T-helper 22 cell (primary cell): ENCODE data around the gene PRDX5.

Experiments
- DNase-seq: peaks from one replicate; pipeline ENCODE4 v3.0.0-alpha.2; 2020; ENCODE audit warnings: low read depth

The PRDX5 gene

GRCh38 chr11:64290352-64291261 is 27.3 kb upstream of the PRDX5 start:
- no peak for DNase-seq

- DNase-seq, result no peak
Observed at GRCh38 chr11:64291262-64291751, 26.6 kb upstream of the PRDX5 start, which contains the start of gene KCNK4. TSS of gene KCNK4 (plus strand) at chr11:64291302. CDS start at chr11:64293019, 1,717 bp downstream.

- no peak for DNase-seq
Observed at GRCh38 chr11:64291752-64292459, 26.0 kb upstream of the PRDX5 start.

GRCh38 chr11:64292460-64293254 is 25.3 kb upstream of the PRDX5 start:
- no peak for DNase-seq

- no peak for DNase-seq
Observed at GRCh38 chr11:64294774-64295173, 23.1 kb upstream of the PRDX5 start.

GRCh38 chr11:64295760-64296159 is 22.2 kb upstream of the PRDX5 start:
- DNase-seq, result no peak

- no peak for DNase-seq
Observed at GRCh38 chr11:64296236-64296635, 21.7 kb upstream of the PRDX5 start.

GRCh38 chr11:64296830-64297698 is 20.9 kb upstream of the PRDX5 start:
- DNase-seq, result no peak

GRCh38 chr11:64297699-64298358 is 20.1 kb upstream of the PRDX5 start:
- DNase-seq, result no peak

- no peak for DNase-seq
Observed at GRCh38 chr11:64298966-64299846, 18.7 kb upstream of the PRDX5 start.

GRCh38 chr11:64299847-64300648 is 17.9 kb upstream of the PRDX5 start, which contains the start of gene CATSPERZ:
TSS of gene CATSPERZ (plus strand) at chr11:64300358. CDS start at chr11:64300411, 53 bp downstream.
- DNase-seq, result no peak

GRCh38 chr11:64303109-64304031 is 14.6 kb upstream of the PRDX5 start:
- no peak for DNase-seq

- DNase-seq, result no peak
Observed at GRCh38 chr11:64304032-64304315, 13.9 kb upstream of the PRDX5 start.

- DNase-seq, result peak; percentile 74
Observed at GRCh38 chr11:64304316-64305072, 13.4 kb upstream of the PRDX5 start.

- DNase-seq, result peak; percentile 98
Observed at GRCh38 chr11:64305075-64305690, 12.7 kb upstream of the PRDX5 start, which contains the start of gene ESRRA. TSS of gene ESRRA (plus strand) at chr11:64305524. CDS start at chr11:64307180, 1,656 bp downstream.
